WTC11 (cell line): ENCODE measurements around the gene PRPSAP2. TPM values are rescaled to one million over a fixed set of nuclear protein-coding genes. Genes with fewer than 3 reads are reported as not detected.

Source experiments
- ATAC-seq: fragments of 200-7000 bp; cut with Tn5 transposase; 2 replicates; pipeline ENCODE4 v1.10.0; 2021; ENCODE audit warnings: mild to moderate bottlenecking, moderate library complexity
- CTCF ChIA-PET: fragments of 300-600 bp; sonication (Branson Sonifier 250); formaldehyde crosslinking; loops from one replicate; lab custom pipeline; 2021; ENCODE audit warnings: antibody characterized with exemption; lab: Charles Lee
- POLR2A ChIA-PET: fragments of 350-600 bp; sonication (Branson Sonifier 250); formaldehyde crosslinking; loops from one replicate; lab custom pipeline; 2021; ENCODE audit warnings: antibody characterized with exemption; lab: Charles Lee
- DNase-seq: peaks from one replicate; pipeline ENCODE4 v3.0.0; 2021; ENCODE audit warnings: low spot score
- H3K27ac Mint-ChIP-seq: 2 replicates; pipeline ENCODE4 v1.8.0; 2021; ENCODE audit warnings: mixed read lengths
- H3K27me3 Mint-ChIP-seq: 2 replicates; pipeline ENCODE4 v1.8.0; 2021; ENCODE audit warnings: low read depth, mild to moderate bottlenecking, moderate library complexity, mixed read lengths
- H3K36me3 Mint-ChIP-seq: 2 replicates; pipeline ENCODE4 v1.8.0; 2021; ENCODE audit warnings: mixed read lengths
- H3K4me1 Mint-ChIP-seq: 2 replicates; pipeline ENCODE4 v1.8.0; 2022; ENCODE audit warnings: mixed read lengths
- H3K4me3 Mint-ChIP-seq: 2 replicates; pipeline ENCODE4 v1.8.0; 2021; ENCODE audit warnings: mild to moderate bottlenecking, moderate library complexity, mixed read lengths
- H3K9me3 Mint-ChIP-seq: 2 replicates; pipeline ENCODE4 v1.8.0; 2021; ENCODE audit warnings: mixed read lengths
- AR ChIP-seq: fragments of 250-450 bp; sonication (Bioruptor Pico); IDR thresholded peaks from 2 replicates; pipeline ENCODE4 v1.9.0; 2021; ENCODE audit warnings: mild to moderate bottlenecking
- ATF3 ChIP-seq: sonication (generic); formaldehyde crosslinking; conservative IDR thresholded peaks from 2 replicates; pipeline ENCODE4 v1.8.1; 2022; ENCODE audit warnings: mild to moderate bottlenecking, missing genetic modification reagents
- CTCF ChIP-seq: fragments of 200-600 bp; IDR thresholded peaks from 2 replicates; pipeline ENCODE4 v1.8.0; 2022; ENCODE audit warnings: antibody characterized with exemption
- E2F1 ChIP-seq: sonication (generic); formaldehyde crosslinking; IDR thresholded peaks from 2 replicates; pipeline ENCODE4 v1.8.0; 2022; ENCODE audit warnings: mild to moderate bottlenecking, missing genetic modification reagents
- EMX1 ChIP-seq: fragments of 250-450 bp; sonication (Bioruptor Pico); IDR thresholded peaks from 2 replicates; pipeline ENCODE4 v1.8.0; 2021; ENCODE audit warnings: mild to moderate bottlenecking
- ETV6 ChIP-seq: sonication (generic); formaldehyde crosslinking; IDR thresholded peaks from 2 replicates; pipeline ENCODE4 v1.8.1; 2022; ENCODE audit warnings: mild to moderate bottlenecking, missing genetic modification reagents
- FOXP1 ChIP-seq: sonication (generic); formaldehyde crosslinking; IDR thresholded peaks from 2 replicates; pipeline ENCODE4 v1.8.0; 2022; ENCODE audit warnings: missing genetic modification reagents, mild to moderate bottlenecking, moderate library complexity, borderline replicate concordance
- HMGA2 ChIP-seq: fragments of 250-450 bp; sonication (Bioruptor Pico); IDR thresholded peaks from 2 replicates; pipeline ENCODE4 v1.4.0; 2021; ENCODE audit warnings: mild to moderate bottlenecking, moderate library complexity
- IRF1 ChIP-seq: sonication (generic); formaldehyde crosslinking; IDR thresholded peaks from 2 replicates; pipeline ENCODE4 v1.8.0; 2023; ENCODE audit warnings: missing genetic modification reagents
- MLX ChIP-seq: sonication (generic); formaldehyde crosslinking; IDR thresholded peaks from 2 replicates; pipeline ENCODE4 v1.8.1; 2023; ENCODE audit warnings: mild to moderate bottlenecking, missing genetic modification reagents, moderate library complexity
- NR2C2 ChIP-seq: sonication (generic); formaldehyde crosslinking; IDR thresholded peaks from 2 replicates; pipeline ENCODE4 v1.8.0; 2022; ENCODE audit warnings: mild to moderate bottlenecking, missing genetic modification reagents
- NR3C1 ChIP-seq: sonication (generic); formaldehyde crosslinking; conservative IDR thresholded peaks from 2 replicates; pipeline ENCODE4 v1.8.1; 2023; ENCODE audit warnings: low read depth, mild to moderate bottlenecking, missing genetic modification reagents
- OVOL2 ChIP-seq: fragments of 250-450 bp; sonication (Bioruptor Pico); IDR thresholded peaks from 2 replicates; pipeline ENCODE4 v1.9.0; 2021; ENCODE audit warnings: mild to moderate bottlenecking, borderline replicate concordance
- PRDM15 ChIP-seq: sonication (generic); formaldehyde crosslinking; IDR thresholded peaks from 2 replicates; pipeline ENCODE4 v1.8.0; 2022; ENCODE audit warnings: missing genetic modification reagents
- SMAD4 ChIP-seq: sonication (generic); formaldehyde crosslinking; IDR thresholded peaks from 2 replicates; pipeline ENCODE4 v1.8.0; 2022; ENCODE audit warnings: mild to moderate bottlenecking, missing genetic modification reagents
- STAT6 ChIP-seq: sonication (generic); formaldehyde crosslinking; conservative IDR thresholded peaks from 2 replicates; pipeline ENCODE4 v1.8.1; 2023; ENCODE audit warnings: mild to moderate bottlenecking, low read depth, missing genetic modification reagents, moderate library complexity
- TEAD1 ChIP-seq: sonication (generic); formaldehyde crosslinking; IDR thresholded peaks from 2 replicates; pipeline ENCODE4 v1.8.0; 2022; ENCODE audit warnings: mild to moderate bottlenecking, missing genetic modification reagents
- TP53 ChIP-seq: sonication (generic); formaldehyde crosslinking; IDR thresholded peaks from 2 replicates; pipeline ENCODE4 v1.8.1; 2023; ENCODE audit warnings: mild to moderate bottlenecking, missing genetic modification reagents
- ZMAT4 ChIP-seq: fragments of 250-450 bp; sonication (Bioruptor Pico); IDR thresholded peaks from 2 replicates; pipeline ENCODE4 v1.9.0; 2021; ENCODE audit warnings: mild to moderate bottlenecking
- ZNF121 ChIP-seq: sonication (generic); formaldehyde crosslinking; IDR thresholded peaks from 2 replicates; pipeline ENCODE4 v1.8.0; 2023; ENCODE audit warnings: missing genetic modification reagents
- ZNF138 ChIP-seq: sonication (generic); formaldehyde crosslinking; conservative IDR thresholded peaks from 2 replicates; pipeline ENCODE4 v1.8.1; 2022; ENCODE audit warnings: mild to moderate bottlenecking, moderate library complexity, missing genetic modification reagents
- ZNF263 ChIP-seq: sonication (generic); formaldehyde crosslinking; IDR thresholded peaks from 2 replicates; pipeline ENCODE4 v1.8.1; 2022; ENCODE audit warnings: low read depth, mild to moderate bottlenecking, moderate library complexity, missing genetic modification reagents
- ZNF416 ChIP-seq: fragments of 250-450 bp; sonication (Bioruptor Pico); IDR thresholded peaks from 2 replicates; pipeline ENCODE4 v1.9.0; 2021; ENCODE audit warnings: mild to moderate bottlenecking, inconsistent platforms
- total RNA-seq: library from RNA; stranded (reverse); gene quantifications from 3 replicates; pipeline ENCODE4 v1.2.3, GENCODE V29; 2021

Gene PRPSAP2
- total RNA-seq, 1 experiment from 2014 or later = 50.9 TPM

- TF ChIP-seq ZNF416 (CRISPR knock-in tag) = no peak
- no peak for TF ChIP-seq NR2C2 (CRISPR knock-in tag)
- no peak for TF ChIP-seq ATF3 (CRISPR knock-in tag)
- TF ChIP-seq ZNF138 (CRISPR knock-in tag) = no peak
- no peak for TF ChIP-seq PRDM15 (CRISPR knock-in tag)
- TF ChIP-seq SMAD4 (CRISPR knock-in tag) = no peak
- no peak for TF ChIP-seq TP53 (CRISPR knock-in tag)
Observed at GRCh38 chr17:18975597-18975996, 117.7 kb downstream of the PRPSAP2 start (continued).

- DNase-seq (no peak), ATAC-seq (no peak)
- ChIA-PET CTCF (no interaction called here), POLR2A (interaction anchor here (0.6 kb wide), 1 partner anchor 20 kb away, joined by 3 read pairs; no protein-coding TSS in a partner anchor)
- H3K4me3 Mint-ChIP-seq = no peak overlapping the region
- H3K9me3 Mint-ChIP-seq = no peaks in the 10 kb centered on the region
- no peaks in the 10 kb centered on the region for H3K27me3 Mint-ChIP-seq
- peaks cover 21% of the 10 kb centered on the region for H3K36me3 Mint-ChIP-seq
- no peaks in the 10 kb centered on the region for H3K4me1 Mint-ChIP-seq
- H3K27ac Mint-ChIP-seq = no peak overlapping the region
- TF ChIP-seq EMX1 (CRISPR knock-in tag) = no peak
- TF ChIP-seq ZNF121 (CRISPR knock-in tag) = no peak
- TF ChIP-seq NR3C1 (CRISPR knock-in tag) = no peak
- TF ChIP-seq STAT6 = no peak
- no peak for TF ChIP-seq MLX
- no peak for TF ChIP-seq E2F1 (CRISPR knock-in tag)
- TF ChIP-seq ZNF416 (CRISPR knock-in tag) = no peak
- no peak for TF ChIP-seq FOXP1 (CRISPR knock-in tag)
- TF ChIP-seq CTCF = no peak
- no peak for TF ChIP-seq ZMAT4 (CRISPR knock-in tag)
- no peak for TF ChIP-seq AR (CRISPR knock-in tag)
- TF ChIP-seq ETV6 (CRISPR knock-in tag) = no peak
- no peak for TF ChIP-seq TEAD1
- TF ChIP-seq HMGA2 = no peak
- no peak for TF ChIP-seq ZNF263
- no peak for TF ChIP-seq OVOL2
- no peak for TF ChIP-seq IRF1 (CRISPR knock-in tag)
Observed at GRCh38 chr17:18976201-18976600, 118.3 kb downstream of the PRPSAP2 start.
